Endothelial cell of umbilical vein (primary cell): ENCODE measurements around the gene ISX. TPM values are rescaled to one million over a fixed set of nuclear protein-coding genes. Genes with fewer than 3 reads are reported as not detected.

Experiments
- BruUV-seq: library from RNA; stranded (reverse); fragments of 400-500 nt; replicated peaks from 2 replicates; lab custom pipeline; 2021; lab: Mats Ljungman, UMichigan
- CTCF ChIA-PET: fragments of 300-600, 350-600 bp; sonication (Branson Sonifier 250); formaldehyde crosslinking; loops from one replicate; lab custom pipeline; 2021; ENCODE audit warnings: antibody characterized with exemption, inconsistent platforms; lab: Charles Lee
- POLR2A ChIA-PET: fragments of 300-600, 350-600 bp; sonication (Branson Sonifier 250); formaldehyde crosslinking; loops from one replicate; lab custom pipeline; 2021; ENCODE audit warnings: antibody characterized with exemption, inconsistent platforms; lab: Charles Lee
- DNase-seq: peaks from one replicate; pipeline ENCODE4 v3.0.0-alpha.2; 2011; ENCODE audit warnings: low read depth, low spot score
- FAIRE-seq: peaks from 2 replicates; lab custom pipeline; 2011; peaks lifted over from hg19 to GRCh38; lab: Jason Lieb, UNC
- H2AFZ ChIP-seq: 2 replicates; pipeline ENCODE4 v1.6.0; 2012; ENCODE audit warnings: low read depth, low read length, control low read depth, inconsistent platforms
- H3K27ac ChIP-seq: 2 replicates; pipeline ENCODE4 v1.5.1; 2011; ENCODE audit warnings: low read depth, mild to moderate bottlenecking, control low read depth, low read length, moderate library complexity; ENCODE audit not compliant: insufficient read depth
- H3K27me3 ChIP-seq, 2 experiments: 2 replicates each; pipeline versions ENCODE4 v1.6.0 to v1.6.1; 2011; ENCODE audit warnings: low read length in 2 of 2, mixed read lengths in 1 of 2; ENCODE audit not compliant: control insufficient read depth in 2 of 2, insufficient read depth in 2 of 2
- H3K36me3 ChIP-seq, 2 experiments: 2 replicates in 1 of 2; 3 replicates in 1 of 2; pipeline ENCODE4 v1.5.1; 2011; ENCODE audit warnings: low read length in 2 of 2, mild to moderate bottlenecking in 1 of 2, moderate library complexity in 1 of 2; ENCODE audit not compliant: control insufficient read depth in 2 of 2, insufficient read depth in 2 of 2; ENCODE audit errors: extremely low read depth in 1 of 2
- H3K4me1 ChIP-seq: 3 replicates; pipeline ENCODE4 v1.5.1; 2011; ENCODE audit warnings: mild to moderate bottlenecking, low read length; ENCODE audit not compliant: control insufficient read depth, insufficient read depth; ENCODE audit errors: extremely low read depth
- H3K4me2 ChIP-seq: 2 replicates; pipeline ENCODE4 v1.6.1; 2011; ENCODE audit warnings: low read length, control low read depth, mixed read lengths; ENCODE audit not compliant: insufficient read depth
- H3K4me3 ChIP-seq, 3 experiments: fragments of 200-600 bp in 1 of 3; sonication (generic), shearing (Covaris generic) in 1 of 3; replicated peaks in 1 of 3; 2 replicates each; pipeline ENCODE4 v1.5.1; 2011 to 2016; ENCODE audit warnings: control low read depth in 3 of 3, low read length in 3 of 3, mild to moderate bottlenecking in 2 of 3, inconsistent platforms in 1 of 3, low read depth in 1 of 3, moderate library complexity in 1 of 3; ENCODE audit not compliant: insufficient read depth in 1 of 3
- H3K79me2 ChIP-seq: 2 replicates; pipeline ENCODE4 v1.6.0; 2012; ENCODE audit warnings: low read length, inconsistent platforms; ENCODE audit not compliant: control insufficient read depth, insufficient read depth
- H3K9ac ChIP-seq: replicated peaks from 2 replicates; pipeline ENCODE3; 2011; ENCODE audit warnings: low read length, control low read depth; ENCODE audit not compliant: insufficient read depth; ENCODE audit errors: extremely low read depth
- H3K9me1 ChIP-seq: replicated peaks from 3 replicates; pipeline ENCODE4 v1.6.0; 2011; ENCODE audit warnings: mild to moderate bottlenecking, low read length; ENCODE audit not compliant: control insufficient read depth, insufficient read depth; ENCODE audit errors: extremely low read depth
- H3K9me3 ChIP-seq: replicated peaks from 2 replicates; pipeline ENCODE4 v1.5.1; 2012; ENCODE audit warnings: low read length, inconsistent platforms; ENCODE audit not compliant: control insufficient read depth, insufficient read depth
- H4K20me1 ChIP-seq: replicated peaks from 2 replicates; pipeline ENCODE3; 2011; ENCODE audit warnings: mild to moderate bottlenecking, low read length; ENCODE audit not compliant: control insufficient read depth, insufficient read depth; ENCODE audit errors: extremely low read depth
- CTCF ChIP-seq, 2 donors: IDR thresholded peaks; 1 replicate in 1 of 2; 2 replicates in 1 of 2; pipeline ENCODE4 v1.5.1; 2011; ENCODE audit warnings: low read length in 2 of 2, mild to moderate bottlenecking in 2 of 2, moderate library complexity in 2 of 2, control low read depth in 1 of 2, inconsistent platforms in 1 of 2, low read depth in 1 of 2; ENCODE audit not compliant: insufficient read depth in 1 of 2; ENCODE audit errors: extremely low read depth in 1 of 2
- EZH2 ChIP-seq: IDR thresholded peaks from 2 replicates; pipeline ENCODE4 v1.6.1; 2012; ENCODE audit warnings: borderline replicate concordance, low read depth, mild to moderate bottlenecking, moderate library complexity, low read length, inconsistent platforms; ENCODE audit not compliant: severe bottlenecking
- FOS ChIP-seq: IDR thresholded peaks from 2 replicates; pipeline ENCODE4 v1.6.1; 2011; ENCODE audit warnings: mild to moderate bottlenecking, low read length, moderate library complexity, borderline replicate concordance; ENCODE audit not compliant: insufficient read depth
- GATA2 ChIP-seq: IDR thresholded peaks from 2 replicates; pipeline ENCODE4 v1.7.0; 2011; ENCODE audit warnings: low read depth, mild to moderate bottlenecking, moderate library complexity, mixed read lengths, low read length; ENCODE audit not compliant: insufficient read length, insufficient read depth
- JUN ChIP-seq: IDR thresholded peaks from 2 replicates; pipeline ENCODE4 v1.6.1; 2011; ENCODE audit warnings: borderline replicate concordance, low read depth; ENCODE audit not compliant: insufficient read length, insufficient read depth
- MAX ChIP-seq: IDR thresholded peaks from 2 replicates; pipeline ENCODE4 v1.6.1; 2011; ENCODE audit not compliant: insufficient read depth, insufficient read length
- MYC ChIP-seq: IDR thresholded peaks from one replicate; pipeline ENCODE4 v1.6.1; 2011; ENCODE audit warnings: mild to moderate bottlenecking, low read depth, low read length
- POLR2A ChIP-seq: IDR thresholded peaks from 2 replicates; pipeline ENCODE4 v1.6.1; 2012; ENCODE audit warnings: low read depth, mild to moderate bottlenecking, control low read depth, low read length
- POLR2AphosphoS5 ChIP-seq: IDR thresholded peaks from 2 replicates; pipeline ENCODE4 v1.6.1; 2012; ENCODE audit warnings: low read depth, mild to moderate bottlenecking, control low read depth, low read length, moderate library complexity; ENCODE audit not compliant: insufficient read depth
- dilution Hi-C: fragments of 300-500 bp; cut with MboI; formaldehyde crosslinking; loops from one replicate; pipeline ENCODE4 v1.15.0; 2019; ENCODE audit warnings: low sequenced_read_pairs; ENCODE audit not compliant: extremely low pct_ligation_motif_present
- intact Hi-C: fragments of 100-400 bp; cut with micrococcal nuclease; formaldehyde crosslinking; loops from one replicate; pipeline ENCODE4 v1.10.0; 2022
- polyA plus RNA-seq, 4 experiments: library from polyadenylated mRNA; depleted of rRNA in 3 of 4; stranded (reverse) in 3 of 4; unstranded in 1 of 4; fragments of >200 nt; gene quantifications; 2 replicates each; pipeline versions ENCODE4 v1.2.1 to v1.2.3, GENCODE V29; 2011 to 2012; ENCODE audit warnings: missing spikeins in 1 of 4
- total RNA-seq: library from RNA; stranded (reverse); gene quantifications from 2 replicates; pipeline ENCODE4 v1.2.3, GENCODE V29; 2021

ISX gene
- total and polyA plus RNA-seq, 2 donors (not counting 3 experiments of a cell fraction or from before 2014, with no cell fraction given), result not detected

GRCh38 chr22:35104491-35104890, 38.5 kb downstream of the ISX start:
- no peaks in the 10 kb centered on the region for H4K20me1 ChIP-seq
- dilution Hi-C loops, result no loop called here
- POLR2A ChIA-PET, result no interaction called here
- FAIRE-seq (no peak), DNase-seq (no peak)
- H3K9ac ChIP-seq, result no peak overlapping the region
- H3K9me1 ChIP-seq, result no peaks in the 10 kb centered on the region
- H3K27me3 ChIP-seq, result no peaks in the 10 kb centered on the region
- no peak overlapping the region for H3K27ac ChIP-seq
- no peak overlapping the region for H3K4me3 ChIP-seq
- H3K79me2 ChIP-seq, result no peaks in the 10 kb centered on the region
- CTCF ChIA-PET, result no interaction called here
- no peak overlapping the region for H2AFZ ChIP-seq
- no peak overlapping the region for H3K4me2 ChIP-seq
- no peaks in the 10 kb centered on the region for H3K36me3 ChIP-seq
- no TSS peak for BruUV-seq
- no peaks in the 10 kb centered on the region for H3K4me1 ChIP-seq
- no peak for TF ChIP-seq POLR2AphosphoS5
- no peak for TF ChIP-seq GATA2
- no peak for TF ChIP-seq EZH2
- no peak for TF ChIP-seq JUN
- no peak for TF ChIP-seq MYC
- TF ChIP-seq CTCF (IDR thresholded peaks at IDR 0.05; ENCODE audit: extremely low read depth in 1 of 2, insufficient read depth in 1 of 2, low read depth in 1 of 2, low read length in 2 of 2), result no peak
- TF ChIP-seq POLR2A, result no peak
- no peak for TF ChIP-seq FOS
- no peak for TF ChIP-seq MAX
- no peaks in the 10 kb centered on the region for H3K9me3 ChIP-seq
- intact Hi-C loops, result no loop called here
